ENCODE measurements around the gene OR10G4. TPM values are rescaled to one million over a fixed set of nuclear protein-coding genes. Genes with fewer than 3 reads are reported as not detected.

OR10G4 gene
- total RNA-seq, 1 donor from 2014 or later = not detected

- no peak overlapping the region for H3K4me3 ChIP-seq
- no peak for TF ChIP-seq CTCF (IDR thresholded peaks at IDR 0.05; ENCODE audit: borderline replicate concordance)
- H3K9me3 ChIP-seq (replicated peaks) = no peaks in the 10 kb centered on the region
- H3K36me3 ChIP-seq = no peaks in the 10 kb centered on the region
- intact Hi-C loops (cut with micrococcal nuclease) = no loop called here
- no peaks in the 10 kb centered on the region for H3K4me1 ChIP-seq
- H3K27me3 ChIP-seq (ENCODE audit: low read depth) = no peaks in the 10 kb centered on the region
- no peak for DNase-seq
- H3K27ac ChIP-seq (replicated peaks) = no peak overlapping the region
These were observed 30.6 kb downstream of the OR10G4 start for GRCh38 chr11:124043420-124043819.

- DNase-seq = no peak
- intact Hi-C loops (cut with micrococcal nuclease) = no loop called here
- Histone ChIP-seq H3K4me1 (no peaks in the 10 kb centered on the region), H3K27me3 (ENCODE audit: low read depth) (no peaks in the 10 kb centered on the region), H3K4me3 (no peak overlapping the region), H3K27ac (replicated peaks) (no peak overlapping the region), H3K36me3 (no peaks in the 10 kb centered on the region), H3K9me3 (replicated peaks) (no peaks in the 10 kb centered on the region)
- TF ChIP-seq CTCF (IDR thresholded peaks at IDR 0.05; ENCODE audit: borderline replicate concordance) = no peak
These were observed 38.0 kb downstream of the OR10G4 start for GRCh38 chr11:124050748-124051147.

GRCh38 chr11:124052966-124053365 is 40.2 kb downstream of the OR10G4 start:
- Histone ChIP-seq H3K36me3 (no peaks in the 10 kb centered on the region), H3K9me3 (replicated peaks) (no peaks in the 10 kb centered on the region), H3K27ac (replicated peaks) (no peak overlapping the region), H3K4me1 (no peaks in the 10 kb centered on the region), H3K4me3 (no peak overlapping the region), H3K27me3 (ENCODE audit: low read depth) (no peaks in the 10 kb centered on the region)
- no peak for DNase-seq
- no peak for TF ChIP-seq CTCF (IDR thresholded peaks at IDR 0.05; ENCODE audit: borderline replicate concordance)
- intact Hi-C loops (cut with micrococcal nuclease) = no loop called here

Other genes with a start within 250 kb of the OR10G4 start
- gene OR6M1, start 206.6 kb upstream of the OR10G4 start, total RNA-seq = not detected
- gene TMEM225, start 127.3 kb upstream of the OR10G4 start, total RNA-seq = not detected
- gene OR8D4, start 110.8 kb upstream of the OR10G4 start, total RNA-seq = not detected
- gene OR4D5, start 73.4 kb upstream of the OR10G4 start, total RNA-seq = not detected
- gene OR6T1, start 69.2 kb upstream of the OR10G4 start, total RNA-seq = not detected
- gene OR10S1, start 35.2 kb upstream of the OR10G4 start, total RNA-seq = not detected
- not detected for gene OR10G6, start 17.8 kb upstream of the OR10G4 start, total RNA-seq
- not detected for gene OR10G9, start 10.0 kb downstream of the OR10G4 start, total RNA-seq
- gene OR10G8, start 13.8 kb downstream of the OR10G4 start, total RNA-seq = not detected
- gene OR10G7, start 28.3 kb downstream of the OR10G4 start, total RNA-seq = not detected
- 4.6 TPM for gene VWA5A, start 102.5 kb downstream of the OR10G4 start, total RNA-seq
- gene OR10D3, start 170.3 kb downstream of the OR10G4 start, total RNA-seq = not detected
- not detected for gene OR8G1, start 228.1 kb downstream of the OR10G4 start, total RNA-seq
- not detected for gene OR8G5, start 243.4 kb downstream of the OR10G4 start, total RNA-seq